ENCODE measurements around the gene NDFIP2. TPM values are rescaled to one million over a fixed set of nuclear protein-coding genes. Genes with fewer than 3 reads are reported as not detected.

The NDFIP2 gene
- total and polyA plus RNA-seq, 10 of the 15 experiments (the other 5 are each of a cell fraction or from before 2014, with no cell fraction given) = 17.9 to 57.2 (median 30.6) TPM

DNA sequence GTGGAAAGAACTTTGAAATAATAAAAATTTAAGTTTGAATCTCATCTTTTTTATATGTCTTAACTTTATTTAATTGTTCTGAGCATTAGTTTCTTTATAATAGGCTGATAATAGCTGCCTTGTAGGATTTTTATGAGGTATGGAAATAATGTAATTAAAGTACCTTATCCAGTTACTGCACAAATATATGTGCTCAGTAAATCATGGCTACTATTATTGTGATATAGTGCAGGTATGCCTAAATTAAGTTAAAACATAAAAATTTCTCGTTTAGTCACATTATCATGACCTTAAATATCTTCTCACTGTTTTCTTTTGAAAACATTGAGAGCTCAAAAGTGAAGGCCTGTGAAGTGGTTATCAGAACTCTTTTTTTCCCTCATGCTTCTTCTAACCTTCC is 62.9 kb downstream of the NDFIP2 start:
- in situ Hi-C loops (cut with MboI) = no loop called here
- 35% methylated on average over 1 of the region's 1 CpG for WGBS (ENCODE audit: insufficient coverage, insufficient replicate concordance, low lambda C conversion rate, missing lambda C conversion rate)
- H3K79me2 ChIP-seq (ENCODE audit: control insufficient read depth, insufficient read depth, low read length) = no peaks in the 10 kb centered on the region

More for the DNA sequence above, 62.9 kb downstream of the NDFIP2 start:
- H3K27ac ChIP-seq (ENCODE audit: control insufficient read depth, insufficient read depth) = no peak overlapping the region
- no peak for ATAC-seq
- no peak overlapping the region for H3K4me2 ChIP-seq (ENCODE audit: control insufficient read depth, insufficient read depth)
- no peak overlapping the region for H3K4me3 ChIP-seq
- POLR2A ChIA-PET = no interaction called here
- SMC1A ChIA-PET (ENCODE audit: uncharacterized antibody, unreplicated experiment) = interaction anchor here (0.6 to 6.1 kb wide), 20 partner anchors 9 to 313 kb away, joined by 3 to 169 read pairs (median 4); no protein-coding TSS in a partner anchor
- BruUV-seq (replicated peaks) = no TSS peak
- H3K4me1 ChIP-seq (ENCODE audit: control insufficient read depth, insufficient read depth, low read length) = no peaks in the 10 kb centered on the region
- no peaks in the 10 kb centered on the region for H3K27me3 ChIP-seq (replicated peaks in 1 of 2; ENCODE audit: control insufficient read depth in 2 of 2, insufficient read depth in 2 of 2, low read length in 1 of 2)
- no peak overlapping the region for H2AFZ ChIP-seq (ENCODE audit: control insufficient read depth, low read depth, low read length)
- no peak for TF ChIP-seq IRF5 (IDR thresholded peaks at IDR 0.05; ENCODE audit: borderline replicate concordance)
- no peak for TF ChIP-seq RELA (IDR thresholded peaks at IDR 0.05; ENCODE audit: borderline replicate concordance, partially characterized antibody)
- TF ChIP-seq SUPT20H (IDR thresholded peaks at IDR 0.05; ENCODE audit: borderline replicate concordance, control insufficient read depth, low read depth, low read length) = no peak
- no peak for TF ChIP-seq KDM1A (IDR thresholded peaks at IDR 0.05; ENCODE audit: borderline replicate concordance)
- TF ChIP-seq TAF1 (IDR thresholded peaks at IDR 0.05; ENCODE audit: borderline replicate concordance, low read depth, low read length) = no peak
- TF ChIP-seq NFIC (IDR thresholded peaks at IDR 0.05; ENCODE audit: low read depth, low read length) = no peak
- no peak for TF ChIP-seq CHD1 (IDR thresholded peaks at IDR 0.05; ENCODE audit: low read depth, low read length)
- no peak for TF ChIP-seq SKIL (IDR thresholded peaks at IDR 0.05; ENCODE audit: low read depth, poor library complexity, severe bottlenecking)
- no peak for TF ChIP-seq NR2C1 (IDR thresholded peaks at IDR 0.05)
- no peak for TF ChIP-seq EZH2 (IDR thresholded peaks at IDR 0.05; ENCODE audit: borderline replicate concordance, control insufficient read depth, low read depth, low read length)
- TF ChIP-seq SPI1 (IDR thresholded peaks at IDR 0.05; ENCODE audit: borderline replicate concordance, insufficient read depth, low read depth, low read length) = no peak
- TF ChIP-seq REST (IDR thresholded peaks at IDR 0.05; ENCODE audit: low read depth, low read length) = no peak
- no peak for TF ChIP-seq POU2F2 (IDR thresholded peaks at IDR 0.05; ENCODE audit: borderline replicate concordance, low read depth, low read length)
- TF ChIP-seq MTA2 (IDR thresholded peaks at IDR 0.05; ENCODE audit: low read depth) = no peak
- TF ChIP-seq WRNIP1 (IDR thresholded peaks at IDR 0.05; ENCODE audit: borderline replicate concordance, low read depth, low read length) = no peak
- no peak overlapping the region for H3K9ac ChIP-seq (ENCODE audit: control insufficient read depth, insufficient read depth, low read length)
- no peak for DNase-seq (ENCODE audit: low read depth, low spot score)
- no peak for FAIRE-seq
- no peaks in the 10 kb centered on the region for H3K36me3 ChIP-seq (ENCODE audit: control insufficient read depth in 2 of 2, insufficient read depth in 2 of 2, low read length in 1 of 2)
- RAD21 ChIA-PET (ENCODE audit: unreplicated experiment) = interaction anchor here (0.8 to 6.1 kb wide), 13 partner anchors 12 to 1474 kb away, joined by 3 to 183 read pairs (median 4); partner anchors contain the start of gene NDFIP2
- CTCF ChIA-PET = interaction anchor here (0.6 to 6.1 kb wide), 21 partner anchors 9 to 967 kb away, joined by 3 to 223 read pairs (median 4); partner anchors contain the start of genes NDFIP2 and RBM26
- intact Hi-C loops (cut with micrococcal nuclease; ENCODE audit: unreplicated experiment) = loop anchor here (10.0 kb wide), 1 partner anchor 549 kb away; no protein-coding TSS in a partner anchor
- no peaks in the 10 kb centered on the region for H4K20me1 ChIP-seq (ENCODE audit: control insufficient read depth, insufficient read depth)
- no peaks in the 10 kb centered on the region for H3K9me3 ChIP-seq (replicated peaks; ENCODE audit: control insufficient read depth, insufficient read depth, low read length)
